Body of pancreas (tissue), 4 donors: ENCODE data around the gene VCX2.

Experiments used
- CTCF ChIP-seq, 7 experiments: fragments of 450-650 bp in 4 of 7; fragments of 200-600 bp in 3 of 7; sonication (generic) in 3 of 7; IDR thresholded peaks; one replicate each; pipeline ENCODE4 v1.5.1; 2016 to 2019; ENCODE audit warnings: antibody characterized with exemption in 7 of 7
- POLR2A ChIP-seq, 3 donors: fragments of 450-650 bp; IDR thresholded peaks; one replicate each; pipeline ENCODE4 v1.6.1; 2016; ENCODE audit warnings: antibody characterized with exemption in 3 of 3, mild to moderate bottlenecking in 2 of 3

- TF ChIP-seq CTCF (IDR thresholded peaks at IDR 0.05) (no peak), POLR2A (IDR thresholded peaks at IDR 0.05) (no peak)
Observed at GRCh38 chrX:8122538-8122937, 48.5 kb downstream of the VCX2 start.
